Aorta (tissue), 5 donors: ENCODE results near the gene FASTKD3. TPM values are rescaled to one million over a fixed set of nuclear protein-coding genes. Genes with fewer than 3 reads are reported as not detected.

Experiments used
- ATAC-seq: fragments of 200-7000 bp; cut with Tn5 transposase; one replicate; pipeline ENCODE4 v1.9.1; 2022; ENCODE audit warnings: moderate library complexity; ENCODE audit not compliant: low FRiP score
- DNase-seq, 2 donors: peaks; one replicate each; pipeline ENCODE4 v3.0.0-alpha.2; 2020
- H3K27ac ChIP-seq, 2 donors: one replicate each; pipeline ENCODE4 v1.5.1; 2013; ENCODE audit warnings: low read length in 2 of 2, mild to moderate bottlenecking in 2 of 2, moderate library complexity in 2 of 2, control low read depth in 1 of 2, inconsistent platforms in 1 of 2, low read depth in 1 of 2
- H3K27me3 ChIP-seq, 2 donors: one replicate each; pipeline ENCODE4 v1.6.1; 2013; ENCODE audit warnings: control low read depth in 1 of 2, low read length in 1 of 2, mild to moderate bottlenecking in 1 of 2, moderate library complexity in 1 of 2; ENCODE audit not compliant: insufficient read depth in 2 of 2, control insufficient read depth in 1 of 2
- H3K36me3 ChIP-seq, 2 donors: one replicate each; pipeline ENCODE4 v1.6.1; 2013; ENCODE audit warnings: control low read depth in 1 of 2, low read length in 1 of 2, mild to moderate bottlenecking in 1 of 2; ENCODE audit not compliant: insufficient read depth in 2 of 2, control insufficient read depth in 1 of 2
- H3K4me1 ChIP-seq, 2 donors: one replicate each; pipeline ENCODE4 v1.6.1; 2013; ENCODE audit warnings: low read length in 2 of 2, control low read depth in 1 of 2, mild to moderate bottlenecking in 1 of 2, moderate library complexity in 1 of 2; ENCODE audit not compliant: insufficient read depth in 2 of 2, control insufficient read depth in 1 of 2
- H3K4me3 ChIP-seq, 2 donors: one replicate each; pipeline ENCODE4 v1.5.1; 2013; ENCODE audit warnings: low read length in 2 of 2, control low read depth in 1 of 2, mild to moderate bottlenecking in 1 of 2
- H3K9me3 ChIP-seq: one replicate; pipeline ENCODE4 v1.6.1; 2013; ENCODE audit warnings: mild to moderate bottlenecking, low read length; ENCODE audit not compliant: control insufficient read depth
- WGBS, 2 donors: extraction: QIAGEN DNeasy Blood & Tissue Kit; methylation state at CpG; one replicate each; pipeline ENCODE4 v1.1.7; 2013; 5-methylcytosine and 5-hydroxymethylcytosine counted together
- intact Hi-C, 2 donors: fragments of 100-400 bp; cut with DNase I; formaldehyde crosslinking; loops; one replicate each; pipeline versions ENCODE4 v1.14.2 to v1.15.0; 2022
- polyA plus RNA-seq, 2 donors: library from polyadenylated mRNA; stranded (reverse); fragments of 200-250 nt; gene quantifications; one replicate each; pipeline ENCODE4 v1.2.3, GENCODE V29; 2013
- total RNA-seq, 2 donors: library from RNA; stranded (reverse); fragmentation: NEBNext Ultra II Directional; extraction: Animal tissue kit (Norgen Biotek cat#: 25700); gene quantifications; one replicate each; pipeline ENCODE4 v1.2.1, GENCODE V29; 2021
- donor health status: healthy with polysubstance abuse.
- donor health status: Bipolar disorder and iron deficiency.
- donor health status: DM: no; HTN: no; CAD: no.
- donor health status: DM: no; HTN: no; CAD: no.
- donor health status: DM: yes; HTN: yes; CAD: no.

Gene FASTKD3
- total and polyA plus RNA-seq, 4 donors, result 6.1 to 17.9 (median 10.7) TPM

DNA sequence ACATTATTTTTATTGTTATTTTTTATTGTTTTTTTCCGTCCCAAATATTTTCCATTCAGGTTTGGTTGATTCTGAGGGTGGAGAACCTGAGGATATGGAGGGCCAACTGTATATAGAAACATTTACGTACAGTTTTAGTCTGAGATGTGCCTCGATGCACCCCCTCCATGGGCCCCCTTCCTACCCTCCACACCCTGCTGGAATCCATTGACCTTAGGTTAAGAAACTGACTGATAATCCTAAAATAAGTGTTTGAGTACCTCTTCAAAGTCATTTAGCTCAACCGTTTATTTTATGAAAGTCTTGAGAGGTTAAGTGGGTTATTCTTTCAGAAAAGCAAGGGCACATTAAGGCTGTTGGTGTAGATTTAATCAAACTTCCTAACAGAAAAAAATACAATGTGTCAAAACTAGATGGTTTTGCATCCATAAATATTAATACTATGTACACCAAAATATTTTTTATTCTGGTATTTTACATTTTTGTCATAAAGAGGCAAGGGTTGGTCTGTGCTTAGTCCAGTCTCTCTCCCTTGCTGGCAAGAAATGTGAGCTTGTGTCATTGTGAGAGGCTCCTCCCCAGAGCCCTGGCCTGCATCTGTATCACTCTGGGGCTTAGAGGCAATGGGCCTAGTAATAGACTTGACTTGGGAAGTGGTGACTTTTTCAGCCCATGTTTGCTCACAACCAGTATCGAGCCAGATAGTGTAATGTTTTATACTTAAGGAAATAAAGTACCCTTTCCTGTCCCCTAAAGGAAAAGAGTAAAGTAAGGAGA lies 15.8 kb upstream of the FASTKD3 start:
- 77 to 86% methylated on average over 5 of the region's 5 CpGs for WGBS, 2 donors
- no peak for DNase-seq
- ATAC-seq, result no peak
- no peaks in the 10 kb centered on the region for H3K4me1 ChIP-seq
- no peak overlapping the region for H3K4me3 ChIP-seq
- intact Hi-C loops, result no loop called here
- no peaks in the 10 kb centered on the region for H3K9me3 ChIP-seq
- peaks cover 2 to 7% of the 10 kb centered on the region in 2 donors for H3K36me3 ChIP-seq
- H3K27ac ChIP-seq, result no peak overlapping the region
- H3K27me3 ChIP-seq, result no peaks in the 10 kb centered on the region

DNA sequence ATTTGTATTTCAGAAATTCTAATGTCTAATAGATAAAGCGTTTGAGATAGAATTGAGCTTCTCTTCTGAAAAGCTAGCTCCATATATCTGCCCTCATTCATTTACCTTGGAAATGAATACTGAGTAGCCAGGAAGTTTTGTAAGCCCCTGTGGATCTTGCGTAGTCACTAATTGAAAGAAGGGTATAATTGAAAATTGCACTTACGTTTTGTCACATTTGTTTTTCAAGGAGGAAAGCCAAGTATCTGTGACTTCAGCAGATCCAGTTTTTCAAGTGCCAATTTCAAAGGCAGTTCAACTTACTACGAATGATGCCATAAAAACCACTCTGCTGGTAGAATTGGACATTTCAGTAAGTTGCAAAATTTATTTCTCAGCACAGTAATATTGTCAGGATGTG lies 14.1 kb upstream of the FASTKD3 start:
- Histone ChIP-seq H3K36me3 (peaks cover 6 to 7% of the 10 kb centered on the region in 2 donors), H3K27ac (no peak overlapping the region), H3K27me3 (no peaks in the 10 kb centered on the region), H3K9me3 (no peaks in the 10 kb centered on the region), H3K4me3 (no peak overlapping the region), H3K4me1 (no peaks in the 10 kb centered on the region)
- WGBS, 2 donors, result 72 to 75% methylated on average over 4 of the region's 4 CpGs
- no peak for ATAC-seq
- DNase-seq, result no peak
- intact Hi-C loops, result no loop called here

DNA sequence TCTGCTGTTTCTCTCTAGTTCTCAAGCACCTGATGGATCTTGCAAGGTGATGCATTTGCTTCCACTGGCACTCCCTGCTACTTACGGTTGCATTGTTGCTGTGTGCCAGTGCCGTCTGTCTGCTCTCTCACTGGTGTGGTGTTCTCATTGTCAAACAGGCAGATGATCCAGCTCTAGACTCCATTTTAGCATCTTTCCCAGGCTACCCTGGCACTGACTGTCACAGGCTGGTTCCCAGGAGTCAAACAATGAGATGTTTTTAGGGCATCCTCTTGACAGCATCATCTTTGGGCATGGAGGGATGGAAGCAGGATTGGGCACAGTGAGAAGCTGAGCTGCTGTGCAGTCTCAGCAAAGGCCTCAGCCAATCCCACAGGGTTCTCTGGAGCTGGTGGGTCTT lies 13.0 kb upstream of the FASTKD3 start:
- ATAC-seq (no peak), DNase-seq (no peak)
- intact Hi-C loops, result no loop called here
- Histone ChIP-seq H3K36me3 (peaks cover 6 to 7% of the 10 kb centered on the region in 2 donors), H3K27ac (no peak overlapping the region), H3K27me3 (no peaks in the 10 kb centered on the region), H3K4me3 (no peak overlapping the region), H3K4me1 (no peaks in the 10 kb centered on the region), H3K9me3 (no peaks in the 10 kb centered on the region)
- WGBS, 2 donors, result 88 to 90% methylated on average over 2 of the region's 2 CpGs

DNA sequence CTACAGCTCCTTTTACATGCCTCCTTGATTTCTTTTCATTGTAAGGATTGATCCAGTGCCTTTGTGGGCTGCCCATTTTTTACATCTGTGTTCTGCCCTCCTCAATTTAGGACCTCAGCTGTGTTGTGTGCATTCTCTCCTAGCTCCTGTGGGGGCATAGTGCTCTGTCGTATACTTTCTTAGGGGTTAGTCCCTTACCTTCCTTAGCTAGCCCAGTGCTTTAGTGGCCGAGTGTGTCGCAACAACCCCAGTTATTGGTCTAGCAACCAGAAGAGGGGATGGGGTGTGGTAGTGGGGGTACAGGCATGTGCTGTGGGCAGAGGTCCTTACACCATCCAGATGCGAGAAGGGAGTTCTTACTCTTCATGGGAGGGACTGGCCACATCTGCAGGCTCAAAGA lies 12.3 kb upstream of the FASTKD3 start:
- Histone ChIP-seq H3K27me3 (no peaks in the 10 kb centered on the region), H3K4me3 (no peak overlapping the region), H3K36me3 (peaks cover 6 to 7% of the 10 kb centered on the region in 2 donors), H3K4me1 (no peaks in the 10 kb centered on the region), H3K9me3 (no peaks in the 10 kb centered on the region), H3K27ac (no peak overlapping the region)
- WGBS, 2 donors, result 91 to 96% methylated on average over 4 of the region's 4 CpGs
- DNase-seq (no peak), ATAC-seq (no peak)
- intact Hi-C loops, result no loop called here

DNA sequence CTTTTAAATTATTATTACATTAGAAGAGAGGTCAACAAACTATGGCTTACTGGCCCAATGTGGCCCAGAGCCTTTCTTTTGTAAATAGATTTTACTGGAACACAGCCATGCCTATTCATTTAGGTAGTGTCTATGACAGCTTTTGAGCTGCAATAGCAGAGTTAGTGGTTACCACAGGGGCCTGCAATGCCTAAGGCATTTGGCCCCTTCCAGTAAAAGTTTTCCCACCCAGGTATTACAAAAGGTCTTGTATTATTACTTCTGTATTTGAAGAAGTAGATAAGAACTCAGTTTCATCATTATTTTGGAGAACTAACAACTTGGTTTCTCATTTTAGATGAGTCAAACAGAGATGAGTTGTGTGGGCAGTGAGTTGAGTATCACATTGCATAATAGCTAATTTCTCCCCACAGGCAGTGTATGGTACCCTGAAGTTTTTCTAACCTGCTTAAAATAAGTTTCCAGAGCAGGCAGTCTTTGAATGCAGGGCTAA lies 9.6 kb upstream of the FASTKD3 start:
- no peak overlapping the region for H3K4me3 ChIP-seq
- H3K4me1 ChIP-seq, result no peaks in the 10 kb centered on the region
- ATAC-seq, result no peak
- no peaks in the 10 kb centered on the region for H3K9me3 ChIP-seq
- intact Hi-C loops, result no loop called here
- peaks cover 3 to 6% of the 10 kb centered on the region in 2 donors for H3K36me3 ChIP-seq
- no peak for DNase-seq
- no peaks in the 10 kb centered on the region for H3K27me3 ChIP-seq
- H3K27ac ChIP-seq, result no peak overlapping the region

DNA sequence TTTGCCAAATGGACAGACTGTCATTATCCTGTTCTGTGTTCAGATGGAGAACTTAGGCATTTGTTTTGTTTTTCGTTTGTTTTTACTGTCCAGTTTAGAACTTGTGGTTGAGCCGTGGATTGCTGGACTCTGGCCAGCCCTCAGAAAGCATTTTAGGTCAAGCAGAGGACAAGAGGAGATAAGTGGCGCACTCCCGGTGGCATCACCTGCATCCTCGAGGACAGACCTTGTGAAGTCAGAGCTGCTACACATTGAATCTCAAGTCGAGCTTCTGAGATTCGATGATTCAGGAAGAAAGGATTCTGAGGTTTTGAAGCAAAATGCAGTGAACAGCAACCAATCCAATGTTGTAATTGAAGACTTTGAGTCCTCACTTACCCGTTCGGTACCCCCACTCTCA lies 9.0 kb upstream of the FASTKD3 start:
- no peaks in the 10 kb centered on the region for H3K4me1 ChIP-seq
- DNase-seq (no peak), ATAC-seq (no peak)
- 79 to 82% methylated on average over 9 of the region's 9 CpGs for WGBS, 2 donors
- no peak overlapping the region for H3K27ac ChIP-seq
- H3K4me3 ChIP-seq, result no peak overlapping the region
- H3K27me3 ChIP-seq, result no peaks in the 10 kb centered on the region
- H3K9me3 ChIP-seq, result no peaks in the 10 kb centered on the region
- peaks cover 3 to 6% of the 10 kb centered on the region in 2 donors for H3K36me3 ChIP-seq
- intact Hi-C loops, result no loop called here

DNA sequence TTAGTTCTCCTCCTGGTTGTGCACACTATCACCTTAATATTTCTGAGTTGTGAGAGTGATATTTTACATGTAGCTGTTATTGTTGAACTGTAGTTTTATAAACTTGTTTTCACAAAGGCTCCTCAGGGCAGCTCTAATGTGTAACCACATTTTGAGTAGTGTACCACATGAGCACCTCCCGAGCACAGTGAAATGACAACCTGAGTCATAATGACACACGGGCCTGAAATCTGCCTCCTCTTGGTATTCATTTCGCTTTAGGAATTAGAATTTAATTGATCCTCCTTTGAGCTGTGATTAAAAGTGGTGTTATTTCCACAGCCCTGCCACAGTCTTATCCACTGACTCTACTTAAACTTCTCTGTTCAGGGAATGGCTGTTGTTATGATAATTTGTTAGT lies 8.0 kb upstream of the FASTKD3 start:
- no peaks in the 10 kb centered on the region for H3K9me3 ChIP-seq
- DNase-seq (no peak), ATAC-seq (no peak)
- no peaks in the 10 kb centered on the region for H3K4me1 ChIP-seq
- WGBS, 2 donors, result 85 to 90% methylated on average over 3 of the region's 3 CpGs
- no peak overlapping the region for H3K4me3 ChIP-seq
- H3K27ac ChIP-seq, result no peak overlapping the region
- H3K27me3 ChIP-seq, result no peaks in the 10 kb centered on the region
- H3K36me3 ChIP-seq, result peaks cover 3 to 6% of the 10 kb centered on the region in 2 donors
- intact Hi-C loops, result no loop called here

DNA sequence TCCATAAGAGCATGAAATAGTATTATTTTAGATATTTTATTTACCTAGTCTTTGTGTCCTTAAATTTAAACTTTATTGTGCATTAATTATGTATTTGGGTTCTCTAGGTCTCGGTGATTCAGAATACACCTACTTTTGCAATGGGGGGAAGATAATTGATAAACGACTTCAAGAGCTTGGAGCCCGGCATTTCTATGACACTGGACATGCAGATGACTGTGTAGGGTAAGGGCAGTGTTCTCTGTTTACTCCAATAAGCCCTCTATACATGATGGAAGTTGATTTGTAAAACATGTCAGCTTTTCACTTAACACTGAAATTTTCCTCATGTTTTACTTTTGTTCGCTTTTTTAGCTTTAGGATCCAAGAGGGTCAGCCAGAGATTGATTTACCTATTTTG lies 6.3 kb upstream of the FASTKD3 start:
- Histone ChIP-seq H3K27ac (no peak overlapping the region), H3K27me3 (no peaks in the 10 kb centered on the region), H3K4me3 (no peak overlapping the region), H3K36me3 (peaks cover 3% of the 10 kb centered on the region in 2 donors), H3K9me3 (no peaks in the 10 kb centered on the region), H3K4me1 (no peaks in the 10 kb centered on the region)
- WGBS, 2 donors, result 94 to 95% methylated on average over 4 of the region's 4 CpGs
- no peak for DNase-seq
- intact Hi-C loops, result no loop called here
- no peak for ATAC-seq

DNA sequence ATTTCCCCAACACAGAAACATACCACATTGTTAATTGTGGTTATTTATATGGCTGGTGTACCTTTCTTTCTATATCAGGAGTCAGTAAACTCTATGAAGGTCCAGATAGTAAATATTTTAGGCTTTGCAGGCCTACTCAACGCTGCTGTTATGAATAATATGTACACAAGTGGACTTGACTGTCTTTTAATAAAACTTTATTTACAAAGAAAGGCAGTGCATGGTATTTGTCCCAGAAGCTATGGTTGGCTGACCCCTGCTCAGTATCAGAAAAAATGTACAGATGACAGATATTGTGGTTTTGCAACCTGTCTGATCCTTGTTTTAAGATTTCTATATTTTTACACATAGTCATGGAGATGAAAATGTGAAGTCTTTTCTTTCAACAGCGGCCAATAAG lies 5.8 kb upstream of the FASTKD3 start:
- Histone ChIP-seq H3K4me3 (no peak overlapping the region), H3K27me3 (no peaks in the 10 kb centered on the region), H3K27ac (no peak overlapping the region), H3K4me1 (no peaks in the 10 kb centered on the region), H3K36me3 (peaks cover 3% of the 10 kb centered on the region in 2 donors), H3K9me3 (no peaks in the 10 kb centered on the region)
- intact Hi-C loops, result no loop called here
- 98 to 99% methylated on average over 2 of the region's 2 CpGs for WGBS, 2 donors
- no peak for ATAC-seq
- no peak for DNase-seq
